Esophagus muscularis mucosa (tissue), 4 donors: ENCODE data around the gene FBXW10.
"Not testable (repeated sequence)": the region's sequence is repeated elsewhere in the genome, so short reads cannot be mapped to it uniquely, and the experiment has no call there.

ENCODE experiments used
- EP300 ChIP-seq: sonication (generic); formaldehyde crosslinking; IDR thresholded peaks from one replicate; pipeline ENCODE4 v1.6.1; 2017; ENCODE audit warnings: antibody characterized with exemption
- POLR2A ChIP-seq: fragments of 450-650 bp; IDR thresholded peaks from one replicate; pipeline ENCODE4 v1.6.1; 2017; ENCODE audit warnings: antibody characterized with exemption, moderate library complexity, mild to moderate bottlenecking, low read depth
- POLR2AphosphoS5 ChIP-seq, 2 donors: sonication (generic); formaldehyde crosslinking; IDR thresholded peaks; one replicate each; pipeline ENCODE4 v1.6.1; 2017; ENCODE audit warnings: antibody characterized with exemption in 2 of 2
- TF ChIP-seq, protein P1 (sequence below), 3 experiments: fragments of 200-600 bp in 2 of 3; fragments of 450-650 bp in 1 of 3; sonication (generic) in 2 of 3; IDR thresholded peaks; one replicate each; pipeline ENCODE4 v1.5.1; 2017 to 2019; ENCODE audit warnings: antibody characterized with exemption in 3 of 3, mild to moderate bottlenecking in 2 of 3, moderate library complexity in 1 of 3

DNA sequence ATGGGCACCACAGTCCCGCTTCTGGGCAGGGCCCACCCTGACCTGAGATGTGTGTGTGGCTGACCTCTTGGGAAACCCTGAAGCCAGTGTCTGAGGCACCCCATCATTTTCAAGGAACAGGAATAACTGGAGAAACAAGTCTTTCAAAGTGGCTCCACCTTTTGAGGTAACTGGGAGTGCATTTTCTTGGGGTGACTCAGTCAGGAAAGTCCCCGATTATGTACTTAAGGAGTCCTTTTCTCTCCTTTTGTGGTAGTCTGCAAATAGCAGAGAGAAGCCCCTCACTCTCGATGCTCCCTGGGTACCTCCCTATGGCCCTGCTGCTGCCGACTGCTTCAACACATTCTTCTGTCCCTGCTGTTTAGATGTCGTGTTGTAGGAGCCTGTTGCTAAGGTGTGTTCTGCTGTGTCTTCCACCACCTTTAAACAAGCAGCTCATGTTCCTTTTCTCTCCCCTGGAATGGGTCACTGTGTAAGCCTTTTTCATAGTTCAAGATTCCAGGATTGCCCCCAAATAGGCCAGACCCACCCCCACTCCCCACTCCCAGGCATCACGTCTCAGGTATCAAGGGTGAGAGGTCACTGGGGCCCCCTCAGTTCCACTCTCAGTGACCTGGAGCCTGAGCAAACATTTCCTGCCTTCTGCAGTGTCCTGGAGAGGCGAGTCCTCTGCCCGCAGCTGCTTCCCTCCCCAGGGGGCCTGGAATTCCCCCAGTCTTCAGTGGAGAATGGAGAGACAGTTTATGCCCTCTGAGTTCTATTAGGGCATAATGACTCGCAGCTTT is 25.0 kb upstream of the FBXW10 start:
- TF ChIP-seq, protein P1, sequence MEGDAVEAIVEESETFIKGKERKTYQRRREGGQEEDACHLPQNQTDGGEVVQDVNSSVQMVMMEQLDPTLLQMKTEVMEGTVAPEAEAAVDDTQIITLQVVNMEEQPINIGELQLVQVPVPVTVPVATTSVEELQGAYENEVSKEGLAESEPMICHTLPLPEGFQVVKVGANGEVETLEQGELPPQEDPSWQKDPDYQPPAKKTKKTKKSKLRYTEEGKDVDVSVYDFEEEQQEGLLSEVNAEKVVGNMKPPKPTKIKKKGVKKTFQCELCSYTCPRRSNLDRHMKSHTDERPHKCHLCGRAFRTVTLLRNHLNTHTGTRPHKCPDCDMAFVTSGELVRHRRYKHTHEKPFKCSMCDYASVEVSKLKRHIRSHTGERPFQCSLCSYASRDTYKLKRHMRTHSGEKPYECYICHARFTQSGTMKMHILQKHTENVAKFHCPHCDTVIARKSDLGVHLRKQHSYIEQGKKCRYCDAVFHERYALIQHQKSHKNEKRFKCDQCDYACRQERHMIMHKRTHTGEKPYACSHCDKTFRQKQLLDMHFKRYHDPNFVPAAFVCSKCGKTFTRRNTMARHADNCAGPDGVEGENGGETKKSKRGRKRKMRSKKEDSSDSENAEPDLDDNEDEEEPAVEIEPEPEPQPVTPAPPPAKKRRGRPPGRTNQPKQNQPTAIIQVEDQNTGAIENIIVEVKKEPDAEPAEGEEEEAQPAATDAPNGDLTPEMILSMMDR (IDR thresholded peaks at IDR 0.05), result not testable (repeated sequence)
- not testable (repeated sequence) for TF ChIP-seq POLR2AphosphoS5 (IDR thresholded peaks at IDR 0.05); EP300; POLR2A
